ENCODE results near the gene SLC16A13.

- TF ChIP-seq CTCF (IDR thresholded peaks at IDR 0.05) (no peak), POLR2A (IDR thresholded peaks at IDR 0.05) (no peak)
These were observed 10.6 kb upstream of the SLC16A13 start for GRCh38 chr17:7025245-7025644.

Data from body of pancreas (tissue), 4 donors.